Stimulated activated CD8-positive, alpha-beta memory T cell treated with anti-CD3 and anti-CD28 coated beads, Interleukin-7, amount 100 ng/mL, for 4 hours (primary cell): ENCODE results near the gene C2CD2.
"Not testable (repeated sequence)": the region's sequence is repeated elsewhere in the genome, so short reads cannot be mapped to it uniquely, and the experiment has no call there.

Source experiments
- DNase-seq, 2 donors: peaks; one replicate each; pipeline ENCODE4 v3.0.0-alpha.2; 2020; ENCODE audit warnings: low read depth in 2 of 2

The C2CD2 gene

DNA sequence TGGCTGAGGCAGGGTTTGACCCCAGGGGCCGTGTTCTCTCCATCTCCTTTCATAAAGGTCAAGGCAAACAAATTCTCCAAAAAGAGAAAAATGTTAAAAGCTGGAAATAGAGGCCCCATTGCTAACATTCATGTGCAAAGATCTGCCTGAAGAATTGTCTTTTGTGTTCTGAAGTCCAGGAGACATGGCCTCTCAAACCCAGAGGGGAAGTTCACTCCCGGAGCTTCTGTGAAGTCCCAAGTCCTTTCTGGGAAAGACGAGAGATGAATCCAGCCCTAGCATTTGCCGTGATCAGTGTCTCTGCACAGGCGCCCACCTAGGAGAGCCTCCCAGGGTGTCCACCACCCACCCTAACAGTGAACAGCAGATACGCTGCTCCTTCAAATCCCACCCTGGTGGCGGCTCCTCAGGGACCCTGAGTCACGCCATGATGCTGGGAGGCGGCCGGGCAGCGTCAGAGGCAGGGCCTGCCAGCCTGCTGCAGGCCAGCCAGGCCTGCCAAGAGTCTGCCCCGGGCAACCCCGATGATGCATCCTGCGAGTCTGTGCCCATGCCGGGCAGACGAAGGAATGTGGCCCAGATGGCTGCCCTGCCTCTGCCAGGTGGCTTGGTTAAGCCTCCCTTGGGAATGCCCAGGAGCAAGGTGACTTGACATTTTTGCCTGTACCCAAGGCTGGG lies 5.2 kb upstream of the C2CD2 start:
- no peak for DNase-seq

GRCh38 chr21:41957991-41958766 lies 4.4 kb upstream of the C2CD2 start:
- no peak for DNase-seq

DNA sequence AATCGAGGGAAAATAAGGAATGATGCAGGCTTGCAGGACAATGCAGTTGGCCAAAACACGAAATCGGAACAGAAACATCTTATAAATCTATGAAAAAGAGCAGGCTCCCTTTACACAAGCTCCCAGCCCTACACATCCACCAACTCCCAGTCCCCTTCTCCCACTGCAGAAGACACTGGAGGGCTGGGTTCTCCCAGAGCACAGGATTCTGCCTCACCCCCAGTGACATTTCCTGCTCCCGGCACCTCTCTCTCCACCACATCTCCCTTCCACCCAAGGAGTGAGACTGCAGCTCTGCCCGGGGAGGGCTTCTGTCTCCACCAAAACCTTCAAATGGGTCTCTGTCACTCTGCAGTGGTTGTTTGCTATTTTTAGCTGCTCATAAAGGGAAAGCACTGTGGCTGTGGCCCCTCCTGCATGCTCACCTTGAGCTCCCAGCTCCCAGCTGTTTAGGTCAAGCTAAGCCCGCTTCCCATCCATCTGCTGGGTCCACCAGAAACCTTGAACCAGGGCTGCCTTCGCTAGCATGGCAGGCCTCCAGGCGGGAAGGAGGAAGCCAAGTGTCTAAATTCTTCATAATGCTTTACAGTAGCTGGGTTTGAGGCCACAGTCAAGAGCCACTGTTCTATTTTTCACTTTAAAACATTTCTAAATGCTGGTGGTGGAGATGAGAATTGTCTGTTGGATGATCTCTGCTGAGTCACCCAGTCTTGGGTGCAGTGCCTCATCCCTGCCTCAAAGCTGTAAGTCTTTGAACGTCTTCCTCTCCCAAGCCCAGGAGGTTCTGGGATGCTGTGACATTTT lies 3.3 kb upstream of the C2CD2 start:
- DNase-seq = no peak

DNA sequence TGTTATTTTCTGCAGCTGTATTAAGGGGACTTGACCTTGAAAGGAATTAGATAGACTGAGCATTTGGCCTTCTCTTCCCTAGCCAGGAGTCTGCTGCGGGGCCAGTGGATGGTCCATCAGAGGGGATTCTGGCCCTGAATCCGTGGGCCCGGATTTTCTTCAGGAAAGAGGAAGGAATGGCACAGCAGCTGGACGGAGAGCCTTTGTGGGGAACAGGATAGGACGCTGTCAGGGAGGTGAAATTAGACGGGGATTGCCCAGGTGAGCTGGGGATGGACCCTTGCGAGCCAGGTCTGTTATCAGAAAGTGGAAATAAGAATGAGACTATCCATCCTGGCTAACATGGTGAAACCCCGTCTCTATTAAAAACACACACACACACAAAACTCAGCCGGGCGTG lies 1.7 kb upstream of the C2CD2 start:
- no peak for DNase-seq

- DNase-seq = no peak
Measured at GRCh38 chr21:41954654-41955499, 1.1 kb upstream of the C2CD2 start.

DNA sequence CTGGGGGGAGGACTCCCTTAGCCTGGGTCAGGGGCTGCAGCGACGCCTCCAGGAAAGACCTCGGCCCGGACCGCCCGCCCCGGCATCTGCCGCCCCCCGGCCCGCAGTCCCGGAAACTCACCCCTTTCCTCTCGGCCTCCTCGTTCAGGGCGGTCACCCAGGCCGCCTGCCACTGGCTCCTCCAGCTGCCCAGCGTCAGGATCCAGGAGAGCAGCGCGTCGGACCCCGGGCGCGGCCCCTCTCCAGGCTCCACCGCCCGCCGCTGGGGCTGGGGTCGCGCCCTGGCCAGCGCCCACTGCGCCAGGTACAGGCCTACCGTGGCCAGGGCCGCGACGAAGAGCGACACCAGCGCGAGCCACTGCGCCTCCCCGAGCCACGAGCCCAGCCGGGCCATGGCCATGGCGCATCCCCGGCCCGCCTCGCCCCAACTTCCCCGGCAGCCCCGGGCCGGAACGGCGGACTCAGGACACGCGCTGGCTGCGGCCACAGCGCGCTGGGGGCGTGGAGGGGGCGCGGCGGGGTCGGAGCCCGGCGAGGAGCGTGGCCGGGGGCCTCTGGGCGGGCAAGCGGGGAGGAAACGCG lies 478 bp downstream of the C2CD2 start:
- no peak for DNase-seq

- DNase-seq = no peak
Measured at GRCh38 chr21:41952568-41953248, 1.1 kb downstream of the C2CD2 start.

DNA sequence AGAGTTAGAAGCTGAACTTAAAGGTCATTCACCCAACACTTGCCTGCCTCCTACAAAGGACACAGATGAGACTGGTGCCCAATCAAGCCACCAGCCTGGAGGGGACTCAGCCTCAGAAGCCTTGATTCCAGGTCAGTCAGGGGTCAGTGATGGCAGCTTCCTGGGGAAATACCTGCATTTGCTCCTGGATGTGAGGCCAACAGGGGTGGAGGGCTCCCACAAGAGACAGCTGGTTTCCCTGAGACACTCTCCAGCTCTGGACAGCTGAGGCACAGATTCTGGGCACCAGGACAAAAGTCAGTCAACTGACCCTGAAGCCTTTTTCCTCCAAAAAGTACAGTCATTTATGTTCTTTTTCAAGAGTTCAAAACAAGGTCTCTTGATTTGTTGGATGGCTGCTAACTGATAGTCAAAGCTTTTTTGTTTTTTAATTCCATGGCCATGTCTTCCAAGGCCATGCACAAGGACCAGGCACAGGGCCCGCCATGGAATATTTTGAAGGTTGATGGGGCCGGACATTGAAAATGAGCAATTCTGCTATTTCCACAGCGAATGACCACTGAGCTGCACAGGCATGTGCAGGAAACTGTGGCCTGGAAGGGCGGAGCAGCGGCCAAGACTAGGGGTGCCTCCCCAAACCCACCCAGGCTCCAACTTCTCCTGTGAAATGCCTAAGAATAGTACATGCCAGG lies 1.8 kb downstream of the C2CD2 start:
- no peak for DNase-seq

GRCh38 chr21:41950941-41951351 lies 2.9 kb downstream of the C2CD2 start:
- DNase-seq = no peak

DNA sequence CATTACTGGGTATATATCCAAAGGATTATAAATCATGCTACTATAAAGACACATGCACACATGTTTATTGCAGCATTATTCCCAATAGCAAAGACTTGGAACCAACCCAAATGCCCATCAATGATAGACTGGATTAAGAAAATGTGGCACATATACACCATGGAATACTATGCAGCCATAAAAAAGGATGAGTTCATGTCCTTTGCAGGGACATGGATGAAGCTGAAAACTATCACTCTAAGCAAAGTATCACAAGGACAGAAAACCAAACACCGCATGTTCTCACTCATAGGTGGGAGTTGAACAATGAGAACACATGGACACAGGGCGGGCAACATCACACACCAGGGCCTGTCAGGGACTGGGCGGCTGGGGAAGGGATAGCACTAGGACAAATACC lies 4.2 kb downstream of the C2CD2 start:
- DNase-seq = not testable (repeated sequence)

- DNase-seq = no peak
Measured at GRCh38 chr21:41948901-41949300, 4.9 kb downstream of the C2CD2 start.

DNA sequence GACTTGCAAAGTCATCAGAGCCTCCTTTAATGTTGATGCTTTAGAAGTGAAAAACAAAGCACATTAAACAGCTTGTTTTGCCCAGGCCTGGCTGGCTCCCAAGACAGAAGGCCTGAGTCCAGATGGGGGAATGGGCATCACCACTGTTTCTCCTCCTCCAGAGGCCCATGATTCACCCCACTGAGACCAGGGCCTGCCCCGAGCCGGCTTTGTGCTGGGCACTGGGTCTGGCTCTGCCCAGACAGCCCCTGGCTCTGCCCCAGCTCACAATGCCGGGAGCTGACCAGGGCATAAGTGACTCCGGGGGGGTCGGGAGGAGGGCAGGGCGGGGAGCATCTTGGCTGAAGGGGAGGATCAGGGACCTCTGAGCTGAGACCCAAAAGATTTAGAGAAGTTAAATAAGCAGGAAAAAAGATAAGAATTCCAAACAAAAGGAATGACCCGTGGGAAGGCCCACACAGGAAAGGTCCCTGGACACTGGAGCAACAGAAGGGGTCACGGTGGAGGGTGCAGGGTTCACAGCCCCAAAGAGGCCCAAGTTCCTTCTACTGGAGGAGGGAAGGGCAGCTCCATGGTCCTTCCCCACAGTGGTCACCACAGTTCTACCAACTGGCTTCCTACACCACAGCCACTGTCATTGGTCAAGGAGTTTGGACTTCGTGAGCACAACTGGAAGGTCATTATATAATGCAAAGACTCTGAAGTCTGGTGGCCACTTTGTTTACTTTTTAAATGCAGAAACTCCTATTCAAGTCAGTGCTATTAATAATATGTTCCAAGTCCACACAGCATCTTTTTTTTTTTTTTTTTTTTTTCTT lies 5.5 kb downstream of the C2CD2 start:
- no peak for DNase-seq

DNA sequence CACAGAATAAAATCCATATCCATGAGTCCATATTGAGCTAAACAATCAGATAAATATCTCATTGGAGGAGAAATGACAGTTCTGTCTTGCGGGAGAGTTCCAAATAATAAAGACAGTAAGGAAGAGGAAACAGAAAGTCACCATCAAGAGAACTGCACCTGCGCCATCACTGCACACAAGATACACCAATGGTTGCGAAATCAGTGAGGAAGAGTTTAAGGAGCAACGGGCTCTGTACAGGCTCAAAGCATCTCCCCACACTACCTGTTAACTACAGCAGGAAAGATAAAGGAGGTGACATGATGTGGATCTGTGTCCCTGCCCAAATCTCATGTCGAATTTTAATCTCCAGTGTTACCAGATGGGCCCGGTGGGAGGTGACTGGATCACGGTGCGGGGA lies 7.8 kb downstream of the C2CD2 start:
- no peak for DNase-seq

- DNase-seq = no peak
Measured at GRCh38 chr21:41943851-41944250, 10.0 kb downstream of the C2CD2 start.

DNA sequence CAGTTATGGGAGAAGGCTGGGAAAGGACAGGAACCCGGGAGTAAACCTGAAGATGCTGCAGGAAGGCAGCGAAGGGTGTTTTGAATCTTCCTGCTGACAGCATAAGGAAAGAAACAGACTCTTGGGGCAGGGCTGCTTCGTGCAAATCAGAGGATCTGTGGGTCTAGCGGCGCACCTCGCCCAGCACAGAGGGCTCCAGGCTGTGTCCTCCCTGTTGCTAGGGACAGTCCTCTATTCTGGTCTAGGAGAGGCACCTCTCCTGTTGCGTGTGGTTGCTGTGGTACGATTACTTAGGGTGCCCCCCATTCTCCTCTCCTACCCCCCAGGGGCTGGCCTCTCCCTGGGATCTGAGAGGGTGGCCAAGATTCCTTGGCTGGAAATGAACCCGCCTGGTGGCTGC lies 11.4 kb downstream of the C2CD2 start:
- no peak for DNase-seq

DNA sequence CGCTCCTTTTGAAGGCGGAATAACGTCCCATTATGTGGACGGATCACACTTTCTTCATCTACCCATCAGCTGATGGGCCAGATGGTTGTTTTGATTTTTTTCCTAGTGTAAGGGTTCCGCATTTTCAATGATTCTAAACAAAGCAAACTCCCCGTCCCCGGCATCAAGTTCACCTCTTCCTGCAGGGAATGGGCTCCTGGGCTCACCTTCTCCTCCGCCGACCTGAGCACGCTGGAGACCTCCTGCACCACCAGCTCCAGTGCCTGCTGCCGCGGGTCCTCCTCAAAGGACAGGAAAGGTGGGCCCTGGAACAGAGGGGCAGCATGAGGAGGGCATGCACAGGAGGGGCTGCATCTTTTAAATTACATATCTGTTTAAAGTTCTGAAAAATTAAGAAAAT lies 11.9 kb downstream of the C2CD2 start:
- no peak for DNase-seq

GRCh38 chr21:41940431-41940830 lies 13.4 kb downstream of the C2CD2 start:
- no peak for DNase-seq

GRCh38 chr21:41939391-41939790 lies 14.4 kb downstream of the C2CD2 start:
- no peak for DNase-seq
